ENCODE results near the gene SBF2.

The SBF2 gene

GRCh38 chr11:10293423-10294289 lies at the start of gene SBF2:
TSS of gene SBF2 (minus strand) at chr11:10294219. CDS start at chr11:10294069, 150 bp downstream.
- peak; percentile 44 to 70 for DNase-seq (ENCODE audit: low read depth in 2 of 2)

GRCh38 chr11:10338287-10338686 lies 44.3 kb upstream of the SBF2 start:
- no peak for DNase-seq (ENCODE audit: low read depth in 2 of 2)

GRCh38 chr11:10333490-10333889 lies 39.5 kb upstream of the SBF2 start:
- DNase-seq (ENCODE audit: low read depth in 2 of 2): no peak

GRCh38 chr11:10331548-10332289 lies 37.7 kb upstream of the SBF2 start:
- no peak for DNase-seq (ENCODE audit: low read depth in 2 of 2)

- DNase-seq (ENCODE audit: low read depth in 2 of 2): no peak
These were observed 35.9 kb upstream of the SBF2 start for GRCh38 chr11:10329935-10330334.

GRCh38 chr11:10329356-10329755 lies 35.3 kb upstream of the SBF2 start:
- no peak for DNase-seq (ENCODE audit: low read depth in 2 of 2)

- no peak for DNase-seq (ENCODE audit: low read depth in 2 of 2)
These were observed 34.5 kb upstream of the SBF2 start for GRCh38 chr11:10328314-10329098.

- no peak for DNase-seq (ENCODE audit: low read depth in 2 of 2)
These were observed 33.2 kb upstream of the SBF2 start for GRCh38 chr11:10327254-10327653.

GRCh38 chr11:10326012-10326964 lies 32.3 kb upstream of the SBF2 start:
- no peak for DNase-seq (ENCODE audit: low read depth in 2 of 2)

- DNase-seq (ENCODE audit: low read depth in 2 of 2): no peak
These were observed 31.4 kb upstream of the SBF2 start for GRCh38 chr11:10325277-10326011.

- no peak for DNase-seq (ENCODE audit: low read depth in 2 of 2)
These were observed 30.5 kb upstream of the SBF2 start for GRCh38 chr11:10324474-10324873.

- DNase-seq (ENCODE audit: low read depth in 2 of 2): no peak
These were observed 29.8 kb upstream of the SBF2 start for GRCh38 chr11:10323793-10324170.

GRCh38 chr11:10322830-10323792 lies 29.1 kb upstream of the SBF2 start:
- DNase-seq (ENCODE audit: low read depth in 2 of 2): peak in 1 of 2 donors; percentile 35

GRCh38 chr11:10322401-10322800 lies 28.4 kb upstream of the SBF2 start:
- no peak for DNase-seq (ENCODE audit: low read depth in 2 of 2)

GRCh38 chr11:10320736-10321465 lies 26.9 kb upstream of the SBF2 start:
- no peak for DNase-seq (ENCODE audit: low read depth in 2 of 2)

- DNase-seq (ENCODE audit: low read depth in 2 of 2): no peak
These were observed 25.9 kb upstream of the SBF2 start for GRCh38 chr11:10319702-10320558.

- DNase-seq (ENCODE audit: low read depth in 2 of 2): no peak
These were observed 24.4 kb upstream of the SBF2 start for GRCh38 chr11:10318527-10318802.

Measured in stimulated activated CD4-positive, alpha-beta T cell treated with anti-CD3 and anti-CD28 coated beads, Interleukin-15, amount 100 ng/mL, for 48 hours (primary cell).